ENCODE results near the gene MAP3K5.

MAP3K5 gene

GRCh38 chr6:136600818-136601217 is 191.5 kb downstream of the MAP3K5 start:
- no peak for TF ChIP-seq CTCF (IDR thresholded peaks at IDR 0.05; ENCODE audit: insufficient read depth, low read depth, low read length, missing control alignments)
- no peak overlapping the region for H3K4me3 ChIP-seq (ENCODE audit: low read depth, low read length)
- no peak for DNase-seq (ENCODE audit: low read depth)

- no peak for DNase-seq (ENCODE audit: low read depth)
- TF ChIP-seq CTCF (IDR thresholded peaks at IDR 0.05; ENCODE audit: insufficient read depth, low read depth, low read length, missing control alignments) = no peak
- H3K4me3 ChIP-seq (ENCODE audit: low read depth, low read length) = no peak overlapping the region
Measured at GRCh38 chr6:136599329-136600011, 192.8 kb downstream of the MAP3K5 start.

- H3K4me3 ChIP-seq (ENCODE audit: low read depth, low read length) = no peak overlapping the region
- no peak for TF ChIP-seq CTCF (IDR thresholded peaks at IDR 0.05; ENCODE audit: insufficient read depth, low read depth, low read length, missing control alignments)
- DNase-seq (ENCODE audit: low read depth) = no peak
Measured at GRCh38 chr6:136598048-136598447, 194.2 kb downstream of the MAP3K5 start.

GRCh38 chr6:136594671-136595070 is 197.6 kb downstream of the MAP3K5 start:
- DNase-seq (ENCODE audit: low read depth) = no peak
- H3K4me3 ChIP-seq (ENCODE audit: low read depth, low read length) = peak overlapping the region; percentile 32
- no peak for TF ChIP-seq CTCF (IDR thresholded peaks at IDR 0.05; ENCODE audit: insufficient read depth, low read depth, low read length, missing control alignments)

GRCh38 chr6:136593748-136594490 is 198.4 kb downstream of the MAP3K5 start:
- H3K4me3 ChIP-seq (ENCODE audit: low read depth, low read length) = peak overlapping the region; percentile 32
- no peak for TF ChIP-seq CTCF (IDR thresholded peaks at IDR 0.05; ENCODE audit: insufficient read depth, low read depth, low read length, missing control alignments)
- DNase-seq (ENCODE audit: low read depth) = peak; percentile 94

- no peak for DNase-seq (ENCODE audit: low read depth)
- H3K4me3 ChIP-seq (ENCODE audit: low read depth, low read length) = no peak overlapping the region
- TF ChIP-seq CTCF (IDR thresholded peaks at IDR 0.05; ENCODE audit: insufficient read depth, low read depth, low read length, missing control alignments) = no peak
Measured at GRCh38 chr6:136592930-136593673, 199.2 kb downstream of the MAP3K5 start.
